GM18517 (cell line): ENCODE measurements around the gene ANXA9.

ENCODE experiments used
- ATAC-seq: cut with Tn5 transposase; IDR thresholded peaks from one replicate; pipeline ENCODE4 v1.9.1; 2021; ENCODE audit warnings: mild to moderate bottlenecking, moderate library complexity; ENCODE audit not compliant: unreplicated experiment

ANXA9 gene

DNA sequence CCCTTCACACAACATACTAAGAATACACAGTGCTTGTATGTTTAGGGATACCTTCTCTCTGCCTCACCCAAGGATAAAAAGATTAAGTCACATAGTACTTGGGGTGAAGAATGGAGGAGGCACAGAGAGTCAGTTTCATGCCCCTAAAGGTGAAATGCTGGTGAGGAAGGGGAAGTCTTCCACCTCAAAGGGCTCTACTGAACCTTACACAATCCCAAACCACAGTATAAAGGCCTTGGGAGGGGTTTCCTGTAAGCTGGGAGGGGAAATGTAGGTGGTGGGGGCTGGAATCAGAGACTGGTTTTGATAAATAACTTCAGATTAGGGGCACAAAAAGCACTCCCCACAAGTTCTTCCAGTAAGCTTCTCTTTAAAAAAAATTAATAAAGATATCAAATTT lies 21.1 kb downstream of the ANXA9 start:
- ATAC-seq = no peak

DNA sequence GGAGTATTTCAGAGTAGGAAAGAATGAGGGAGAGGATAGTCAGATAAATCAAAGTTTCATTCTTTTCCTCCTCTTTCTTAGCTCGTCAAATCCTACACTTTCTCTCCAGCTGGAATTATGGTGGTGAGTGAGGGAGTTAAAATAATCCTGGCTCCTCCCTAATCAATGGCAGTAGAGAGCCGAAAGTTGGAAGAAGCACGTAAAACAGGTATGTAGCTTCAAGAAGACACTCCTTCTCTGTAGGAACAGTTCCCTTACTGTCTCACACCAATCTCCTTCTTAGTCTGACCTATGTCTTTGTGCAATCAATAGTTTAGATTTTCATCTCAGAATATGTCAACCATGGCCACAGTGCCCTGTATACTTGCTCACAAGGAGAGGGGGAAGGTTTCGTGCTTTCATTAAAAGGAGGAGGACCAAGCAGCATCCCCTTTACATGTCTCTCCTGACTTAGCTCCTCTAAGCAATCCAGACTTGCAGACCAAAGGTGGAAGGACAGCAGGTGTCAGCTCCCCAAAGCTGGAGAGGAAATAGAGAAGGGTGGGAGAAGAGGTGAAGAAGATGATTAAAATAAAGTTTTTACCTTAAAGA lies 23.7 kb downstream of the ANXA9 start:
- no peak for ATAC-seq

DNA sequence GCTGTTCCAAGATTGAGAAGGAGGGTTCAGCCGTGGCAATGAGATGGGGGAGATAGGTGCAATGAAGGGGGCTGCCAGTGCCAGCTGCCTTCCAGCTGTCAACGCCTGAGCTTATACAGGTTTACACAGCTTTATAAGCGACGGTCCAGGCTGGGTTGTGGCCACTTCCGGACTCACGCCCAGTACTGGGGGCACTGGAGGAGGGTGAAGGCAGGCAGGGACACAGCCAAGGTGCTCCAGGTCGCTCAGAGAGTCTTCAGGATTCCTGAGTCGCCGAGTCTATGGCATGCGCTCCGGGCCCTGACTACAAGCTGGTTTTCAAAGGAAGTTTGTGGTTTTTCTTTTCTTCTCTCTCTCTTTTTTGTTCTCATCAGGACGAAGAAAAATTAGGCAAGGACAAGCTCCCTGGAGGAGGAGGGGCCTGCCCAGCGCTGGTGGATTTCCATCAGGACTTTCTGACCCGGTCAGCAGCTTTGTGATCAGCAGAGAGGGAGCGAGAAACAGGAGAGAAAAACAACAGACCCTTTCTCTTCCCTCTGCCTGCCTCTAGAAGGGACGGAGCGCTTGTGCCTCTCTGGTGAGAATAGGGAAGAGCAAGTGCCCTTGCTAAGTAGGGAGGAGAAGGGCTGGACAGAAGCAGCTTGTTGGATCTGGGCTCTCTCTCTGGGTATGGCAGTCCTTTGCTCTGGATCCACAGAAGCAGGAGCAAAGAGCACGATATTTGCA lies 24.4 kb downstream of the ANXA9 start, which contains the start of gene MINDY1:
Gene MINDY1 (minus strand): TSS at position 576 of the 726 bp plus-strand sequence. CDS start 4,285 bp downstream, outside the sequence.
- no peak for ATAC-seq

DNA sequence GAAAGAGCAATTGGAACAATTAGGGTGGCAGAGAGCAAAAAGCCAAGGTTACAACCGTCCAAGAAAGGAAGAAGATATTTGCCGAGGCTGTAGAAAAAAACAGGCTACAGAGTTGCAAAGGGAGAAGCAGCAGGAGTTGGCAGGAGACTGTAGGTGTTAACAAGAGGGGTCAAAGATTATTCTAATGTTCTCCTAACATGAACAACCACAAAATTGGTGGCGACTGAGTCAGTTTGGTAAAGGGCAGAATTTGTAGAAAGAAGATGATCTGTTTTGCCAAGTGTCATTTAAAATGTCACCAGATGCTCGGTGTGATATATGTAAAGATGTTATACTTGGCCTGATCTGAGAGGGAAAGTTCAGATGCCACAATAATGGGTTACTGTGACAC lies 25.8 kb downstream of the ANXA9 start:
- no peak for ATAC-seq

DNA sequence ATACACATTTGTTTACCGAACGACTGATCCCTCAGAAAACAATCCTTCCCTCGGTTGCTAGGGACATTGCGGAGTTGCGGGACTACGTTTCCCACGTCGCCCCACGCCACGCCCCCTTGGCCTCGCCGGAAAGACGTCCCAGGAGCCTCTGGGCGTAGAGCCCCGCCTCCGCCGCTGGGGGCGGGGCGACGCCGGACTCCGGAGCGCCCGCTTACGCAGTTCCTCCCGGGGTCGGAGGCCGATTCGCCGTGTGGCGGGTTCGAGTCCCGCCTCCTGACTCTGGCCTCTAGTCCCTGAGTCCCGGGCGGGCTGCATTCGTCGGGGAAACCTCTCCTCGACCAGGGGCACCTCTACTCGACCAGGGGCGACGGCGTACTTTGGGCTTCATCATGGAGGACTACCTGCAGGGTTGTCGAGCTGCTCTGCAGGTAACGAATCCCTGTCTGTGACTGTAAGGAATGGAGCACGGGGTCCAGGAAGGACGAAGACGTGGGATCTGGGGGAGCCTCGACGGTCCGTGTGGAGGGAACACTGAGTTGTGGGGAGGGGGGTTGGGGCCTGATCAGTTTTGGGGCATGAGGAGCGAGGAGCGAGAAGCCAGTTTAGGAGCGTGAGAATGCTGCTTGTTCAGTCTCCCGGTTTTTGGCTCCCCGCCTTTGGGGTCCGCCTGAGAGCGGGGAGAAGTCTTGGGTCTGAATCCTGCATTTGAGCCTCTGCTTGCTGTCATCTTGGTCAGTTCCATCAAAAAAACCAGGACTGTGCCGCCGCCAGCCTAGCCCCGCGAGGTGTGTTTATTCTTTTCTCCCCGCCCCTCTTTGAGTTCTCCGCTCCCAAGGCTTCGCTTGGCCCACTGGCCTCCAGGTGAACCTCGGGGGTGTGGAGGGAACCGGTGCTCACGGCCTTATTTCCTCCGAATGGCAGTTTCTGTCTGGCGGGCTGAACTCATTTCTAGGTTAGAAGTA lies 26.4 kb downstream of the ANXA9 start, which contains the start of gene PRUNE1:
Gene PRUNE1 (plus strand): TSS at position 206 of the 962 bp plus-strand sequence. CDS start 184 bp downstream, at position 390.
- ATAC-seq = no peak

DNA sequence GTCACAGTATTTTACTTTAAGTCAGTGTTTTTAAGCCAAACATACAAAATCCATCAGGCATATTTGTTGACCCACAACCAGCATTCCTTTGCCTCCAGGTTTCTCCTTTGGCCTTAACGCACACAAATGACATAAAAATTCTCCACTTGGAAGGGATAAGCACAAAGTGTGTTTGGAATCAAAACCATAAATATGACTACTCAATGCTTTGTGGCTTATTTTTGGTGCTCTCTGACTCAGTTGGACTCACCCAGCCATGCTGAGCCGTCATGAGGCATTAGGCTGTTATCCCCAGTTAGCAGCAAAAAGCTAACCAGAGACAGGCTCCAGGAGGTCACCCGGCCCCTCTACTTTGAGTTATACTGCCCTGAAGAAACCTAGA lies 27.1 kb downstream of the ANXA9 start:
- ATAC-seq = no peak

DNA sequence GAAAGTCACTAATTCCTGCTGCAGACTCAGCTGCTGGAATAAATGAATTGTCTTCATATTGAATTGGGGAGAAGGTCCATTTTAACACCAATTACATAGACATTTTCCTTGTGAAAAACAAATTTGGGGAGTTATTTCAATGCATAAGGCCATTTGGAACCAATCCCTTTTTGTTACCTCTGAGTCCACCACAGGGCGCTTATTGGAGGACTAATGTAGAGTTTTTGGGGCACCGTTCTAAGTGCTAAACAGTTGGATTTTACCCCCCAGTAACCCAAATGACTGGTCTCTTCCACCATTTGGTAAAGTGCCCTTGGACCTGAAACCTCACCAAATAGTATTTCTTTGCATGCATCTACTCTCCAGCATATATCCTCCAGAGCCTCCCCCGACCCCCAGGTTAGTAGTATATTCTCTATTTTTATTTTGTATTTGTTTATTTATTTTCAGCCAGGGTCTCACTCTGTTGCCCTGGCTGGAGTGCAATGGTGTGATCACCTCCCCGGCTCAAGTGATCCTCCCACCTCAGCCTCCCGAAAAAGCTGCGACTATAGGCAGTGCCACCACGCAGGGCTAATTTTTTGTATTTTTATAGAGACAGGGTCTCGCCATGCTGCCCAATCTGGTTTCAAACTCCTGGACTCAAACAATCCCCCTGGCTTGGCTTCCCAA lies 27.7 kb downstream of the ANXA9 start:
- ATAC-seq = no peak

DNA sequence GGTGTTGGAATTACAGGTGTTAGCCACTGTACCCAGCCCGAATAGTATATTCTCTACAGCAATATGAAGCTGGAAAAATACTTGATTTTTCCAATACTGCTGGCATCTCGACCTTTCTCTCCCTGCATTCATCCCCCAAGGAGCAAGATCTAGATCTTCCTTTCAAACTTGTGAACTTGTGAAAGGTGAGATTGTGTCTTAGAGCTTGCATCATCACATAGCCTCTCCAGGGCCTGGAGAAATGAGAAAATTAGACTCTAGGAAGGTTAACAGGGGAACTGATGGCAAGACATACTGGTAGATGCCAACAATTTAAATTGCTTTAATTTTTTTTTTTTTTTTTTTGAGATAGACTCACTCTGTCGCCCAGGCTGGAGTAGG lies 28.2 kb downstream of the ANXA9 start:
- ATAC-seq = no peak

DNA sequence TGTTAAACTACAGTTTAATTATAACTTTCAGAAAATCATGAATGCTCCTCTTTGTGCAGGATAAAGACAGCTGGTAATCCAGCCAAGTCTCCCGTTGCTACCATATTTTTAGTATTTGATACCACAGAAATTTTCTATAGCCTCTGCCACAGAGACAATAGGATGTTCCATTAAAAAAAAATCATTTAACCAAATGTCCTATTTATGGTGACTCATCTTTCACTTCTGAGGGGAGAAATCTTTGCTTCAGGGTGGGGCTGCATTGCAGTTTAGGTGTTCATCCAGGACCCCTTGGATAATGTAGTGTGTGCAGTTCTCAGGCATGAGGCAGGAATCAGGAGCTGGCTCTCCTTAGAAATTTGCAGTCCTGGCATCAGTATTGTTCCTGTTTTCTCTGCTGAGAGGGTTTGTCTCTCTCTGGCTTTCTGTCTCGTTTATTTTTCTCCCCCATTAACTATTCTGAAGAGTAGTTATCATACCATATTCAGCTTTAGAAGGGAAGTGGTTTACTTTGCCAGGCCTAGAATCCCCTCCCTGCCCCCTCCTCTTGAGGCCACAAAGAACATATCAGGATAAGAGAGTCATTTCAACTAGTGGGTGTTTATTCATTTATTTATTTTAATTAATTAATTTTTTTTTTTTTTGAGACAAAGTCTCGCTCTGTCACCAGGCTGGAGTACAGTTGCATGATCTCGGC lies 29.2 kb downstream of the ANXA9 start:
- no peak for ATAC-seq

DNA sequence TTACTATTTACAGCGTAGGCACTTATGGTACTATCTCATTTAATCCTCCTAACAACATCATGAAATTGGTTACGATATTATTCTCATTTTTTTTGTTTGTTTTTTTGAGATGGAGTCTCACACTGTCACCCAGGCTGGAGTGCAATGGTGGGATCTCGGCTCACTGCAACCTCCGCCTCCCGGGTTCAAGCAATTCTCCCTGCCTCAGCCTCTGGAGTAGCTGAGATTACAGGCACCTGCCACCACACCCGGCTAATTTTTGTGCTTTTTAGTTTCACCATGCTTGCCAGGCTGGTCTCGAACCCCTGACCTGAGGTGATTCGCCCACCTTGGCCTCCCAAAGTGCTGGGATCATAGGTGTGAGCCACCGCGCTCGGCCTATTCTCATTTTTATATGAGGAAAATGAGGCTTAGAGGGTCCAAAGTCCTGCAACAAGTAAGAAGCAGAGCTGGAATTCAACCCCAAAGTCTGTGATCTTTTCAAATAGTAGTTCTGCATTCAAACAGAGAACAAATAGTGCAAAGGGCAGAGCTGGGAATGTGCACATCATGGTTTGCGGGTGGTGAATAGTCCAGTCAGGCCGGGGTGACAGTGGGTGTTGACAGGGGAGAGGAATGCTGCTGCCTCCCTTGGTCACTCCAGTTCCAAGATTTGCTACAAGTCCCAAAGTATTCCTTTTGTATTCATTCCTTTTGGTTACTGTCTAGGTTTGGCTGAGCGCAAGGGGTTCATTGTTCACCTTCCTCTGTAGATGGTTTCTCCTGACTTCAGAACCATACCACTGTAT lies 30.8 kb downstream of the ANXA9 start:
- no peak for ATAC-seq

DNA sequence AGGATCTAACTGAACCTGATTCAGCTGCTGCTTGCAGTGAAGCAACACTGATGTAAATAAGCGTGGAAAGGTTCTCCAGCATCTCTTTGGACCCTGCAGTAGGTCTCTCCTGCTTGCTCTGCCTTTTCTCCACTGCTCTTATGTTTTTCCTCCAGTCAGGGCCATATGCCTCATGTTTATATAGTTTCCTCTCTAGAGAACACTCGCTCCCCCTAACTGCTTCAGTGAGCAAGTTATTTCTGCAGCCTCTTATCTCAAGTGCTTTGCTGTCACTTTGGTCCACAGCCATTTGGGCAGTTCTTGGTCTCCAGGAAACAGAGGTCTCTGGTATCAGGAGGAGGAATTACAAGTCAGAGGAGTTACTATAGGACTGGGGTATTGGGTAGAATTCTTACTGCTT lies 31.4 kb downstream of the ANXA9 start:
- ATAC-seq = no peak

DNA sequence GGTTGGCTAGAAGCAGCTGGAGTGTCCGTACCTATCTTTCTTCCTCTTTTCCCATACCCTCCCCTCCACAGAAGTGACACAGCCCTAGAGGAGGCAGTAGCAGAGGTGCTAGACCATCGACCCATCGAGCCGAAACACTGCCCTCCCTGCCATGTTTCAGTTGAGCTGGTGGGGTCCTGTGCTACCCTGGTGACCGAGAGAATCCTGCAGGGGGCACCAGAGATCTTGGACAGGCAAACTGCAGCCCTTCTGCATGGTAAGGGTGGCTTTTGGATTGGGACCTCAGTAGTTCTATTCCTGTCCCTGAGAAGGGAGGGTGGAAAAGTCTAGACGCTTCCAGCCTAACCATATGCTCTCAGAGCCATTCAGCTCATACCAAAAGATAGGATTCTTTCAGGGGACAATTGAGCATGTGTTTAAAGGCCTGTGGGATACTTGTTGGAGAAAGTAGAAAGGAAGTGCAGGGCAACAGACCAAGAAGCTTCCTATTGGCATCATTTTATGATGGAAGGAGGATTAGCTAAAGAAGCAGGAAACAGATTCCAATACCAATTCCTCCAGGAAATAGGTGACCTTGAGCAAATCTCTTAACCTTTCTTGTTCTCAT lies 42.6 kb downstream of the ANXA9 start:
- ATAC-seq = no peak

DNA sequence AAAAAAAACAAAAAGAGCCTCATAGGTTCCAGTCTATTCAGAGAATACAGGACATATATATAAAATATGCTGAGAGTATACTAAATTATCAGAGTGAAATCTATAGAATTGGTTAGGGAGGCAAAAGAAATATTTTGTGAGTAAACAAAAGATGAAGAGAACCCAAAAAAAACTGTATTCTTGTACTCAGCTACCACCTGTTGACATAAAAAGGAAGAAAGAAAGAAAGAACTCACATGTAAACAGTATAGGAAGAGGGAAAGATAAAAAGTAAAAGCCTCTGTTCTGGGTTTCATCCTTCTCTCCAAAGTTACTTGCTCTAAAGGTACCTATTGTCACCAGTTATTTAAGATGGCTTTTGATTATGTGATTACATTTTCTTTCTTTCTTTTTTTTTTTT lies 44.4 kb downstream of the ANXA9 start:
- ATAC-seq = no peak

DNA sequence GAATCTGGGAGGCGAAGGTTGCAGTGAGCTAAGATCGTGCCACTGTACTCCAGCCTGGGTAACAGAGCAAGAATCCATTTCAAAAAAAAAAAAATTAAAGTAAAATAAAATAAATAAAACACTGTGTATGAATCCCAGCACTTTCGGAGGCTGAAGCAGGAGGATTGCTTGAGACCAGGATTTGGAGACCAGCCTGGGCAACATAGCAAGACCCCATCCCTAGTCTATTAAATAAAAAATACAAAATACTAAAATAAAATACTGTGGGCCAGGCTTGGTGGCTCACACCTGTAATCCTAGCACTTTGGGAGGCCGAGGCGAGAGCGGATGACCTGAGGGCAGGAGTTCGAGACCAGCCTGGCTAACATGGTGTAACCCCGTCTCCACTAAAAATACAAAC lies 50.1 kb downstream of the ANXA9 start:
- ATAC-seq = no peak

DNA sequence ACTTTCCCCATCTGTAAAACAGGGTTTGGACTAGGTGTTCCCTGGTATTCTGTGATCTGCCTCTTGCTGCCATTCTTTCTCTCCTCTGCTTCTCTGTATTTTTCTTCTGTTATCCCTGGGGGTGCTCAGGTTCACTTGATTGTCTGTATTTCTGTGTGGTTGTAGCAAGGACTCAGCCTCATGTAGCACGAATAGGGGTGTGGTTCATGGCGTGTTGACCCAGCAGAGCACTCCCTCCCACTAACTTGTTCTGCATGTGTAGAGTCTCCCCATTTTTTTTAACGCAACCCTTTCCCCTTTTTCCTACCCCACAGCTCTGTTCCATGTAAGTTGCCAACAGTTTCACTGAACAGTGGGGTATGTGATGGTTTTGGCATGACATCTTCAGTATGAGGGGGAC lies 53.1 kb downstream of the ANXA9 start:
- ATAC-seq = no peak

DNA sequence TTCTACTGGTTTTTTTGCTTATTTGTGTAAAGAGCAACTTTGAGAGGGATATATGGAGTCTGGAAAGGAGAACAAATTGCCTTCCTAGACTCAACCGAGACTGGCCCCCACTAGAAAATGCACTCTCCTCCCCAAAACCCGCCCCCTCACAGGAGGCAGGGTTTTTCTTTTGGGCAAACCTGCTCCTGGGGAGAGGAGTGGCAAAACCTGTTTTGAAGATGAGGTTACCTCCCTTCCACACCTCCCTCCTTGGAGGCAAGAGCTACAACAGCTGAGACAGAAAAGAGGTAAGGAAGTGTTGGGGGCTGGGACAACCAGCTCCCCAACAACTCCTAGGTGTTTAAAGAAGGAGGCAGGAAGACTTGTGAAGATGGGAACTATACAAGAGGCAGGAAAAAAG lies 54.3 kb downstream of the ANXA9 start, which contains the start of gene BNIPL:
Gene BNIPL (plus strand): TSS at position 231 of the 400 bp plus-strand sequence. CDS start 140 bp downstream, at position 371.
- no peak for ATAC-seq

DNA sequence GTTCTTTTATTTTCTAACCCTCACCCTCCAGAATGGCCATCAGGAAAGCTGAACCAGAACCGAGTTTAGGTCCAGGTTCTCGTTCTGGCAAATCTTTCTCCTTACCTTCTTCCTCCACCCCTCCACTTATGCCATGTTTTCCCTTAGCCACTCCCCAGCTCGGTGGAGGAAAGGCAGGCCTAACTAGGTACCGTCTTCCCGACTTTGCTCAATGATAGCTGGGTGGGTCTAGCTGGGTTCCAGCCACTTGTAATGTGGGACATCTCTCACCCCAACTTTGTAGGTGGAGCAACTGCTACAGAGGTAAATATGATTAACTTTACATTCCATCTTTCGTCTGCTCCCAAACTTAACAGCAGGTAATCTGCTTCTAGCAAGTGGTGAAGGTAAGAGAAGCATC lies 54.9 kb downstream of the ANXA9 start:
- no peak for ATAC-seq

DNA sequence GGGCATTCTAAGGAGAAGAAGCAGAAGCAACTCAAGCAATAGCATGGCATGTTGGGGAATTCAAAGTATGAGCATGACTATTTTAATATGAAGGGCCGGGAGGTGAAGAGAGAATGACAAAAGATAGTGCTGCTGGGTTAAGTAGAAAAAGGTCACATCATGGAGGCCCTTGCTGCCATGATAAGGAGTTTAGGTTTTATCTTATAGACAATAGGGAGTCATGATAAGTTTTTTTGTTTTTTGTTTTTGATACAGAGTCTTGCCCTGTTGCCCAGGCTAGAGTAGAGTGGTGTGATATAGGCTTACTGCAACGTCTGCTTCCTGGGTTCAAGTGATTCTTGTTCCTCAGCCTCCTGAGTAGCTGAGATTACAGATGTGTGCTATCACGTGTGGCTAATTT lies 57.4 kb downstream of the ANXA9 start:
- no peak for ATAC-seq

DNA sequence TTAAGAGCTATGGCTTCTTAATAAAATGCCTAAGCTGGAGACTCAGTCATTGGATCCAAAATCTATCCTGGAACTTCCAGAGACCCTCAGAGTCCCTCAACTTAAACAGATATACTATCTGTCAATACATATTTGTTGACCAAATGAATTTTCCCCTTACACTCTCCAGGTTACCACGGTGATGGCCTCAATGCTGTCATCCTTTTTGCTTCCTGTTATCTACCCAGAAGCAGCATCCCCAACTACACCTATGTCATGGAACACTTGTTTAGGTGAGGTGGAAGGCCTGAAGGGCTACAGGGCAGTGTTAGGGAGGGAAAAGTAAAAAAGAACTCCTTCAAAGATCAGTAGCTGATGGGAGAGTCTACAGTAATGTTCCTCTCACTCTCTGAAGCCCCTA lies 61.1 kb downstream of the ANXA9 start:
- no peak for ATAC-seq
